Neutrophil (primary cell): ENCODE data around the gene ZNF446.

Experiments
- H3K27ac ChIP-seq: fragments of 200-600 bp; sonication (generic); 2 replicates; pipeline ENCODE4 v1.5.1; 2016; ENCODE audit warnings: mild to moderate bottlenecking, moderate library complexity
- H3K27me3 ChIP-seq: fragments of 200-600 bp; sonication (generic); 2 replicates; pipeline ENCODE4 v1.6.0; 2016; ENCODE audit warnings: mild to moderate bottlenecking
- H3K36me3 ChIP-seq: fragments of 200-600 bp; sonication (generic); 2 replicates; pipeline ENCODE4 v1.5.1; 2017
- H3K4me1 ChIP-seq, 2 experiments: fragments of 200-600 bp in 1 of 2; sonication (generic) in 1 of 2; 1 replicate in 1 of 2; 2 replicates in 1 of 2; pipeline versions ENCODE4 v1.5.1 to v1.6.1; 2013 to 2016; ENCODE audit warnings: low read depth in 1 of 2, low read length in 1 of 2, mild to moderate bottlenecking in 1 of 2, moderate library complexity in 1 of 2; ENCODE audit not compliant: control insufficient read depth in 1 of 2, insufficient read depth in 1 of 2
- H3K4me3 ChIP-seq, 2 experiments: fragments of 200-600 bp in 1 of 2; sonication (generic) in 1 of 2; 1 replicate in 1 of 2; 2 replicates in 1 of 2; pipeline ENCODE4 v1.5.1; 2013 to 2016; ENCODE audit warnings: low read depth in 1 of 2, low read length in 1 of 2, mild to moderate bottlenecking in 1 of 2, moderate library complexity in 1 of 2
- H3K9me3 ChIP-seq: fragments of 200-600 bp; sonication (generic); 2 replicates; pipeline ENCODE4 v1.5.1; 2016
- TF ChIP-seq, protein P1 (sequence below): fragments of 200-600 bp; sonication (generic); IDR thresholded peaks from 2 replicates; pipeline ENCODE4 v1.5.1; 2016; ENCODE audit warnings: antibody characterized with exemption

ZNF446 gene

DNA sequence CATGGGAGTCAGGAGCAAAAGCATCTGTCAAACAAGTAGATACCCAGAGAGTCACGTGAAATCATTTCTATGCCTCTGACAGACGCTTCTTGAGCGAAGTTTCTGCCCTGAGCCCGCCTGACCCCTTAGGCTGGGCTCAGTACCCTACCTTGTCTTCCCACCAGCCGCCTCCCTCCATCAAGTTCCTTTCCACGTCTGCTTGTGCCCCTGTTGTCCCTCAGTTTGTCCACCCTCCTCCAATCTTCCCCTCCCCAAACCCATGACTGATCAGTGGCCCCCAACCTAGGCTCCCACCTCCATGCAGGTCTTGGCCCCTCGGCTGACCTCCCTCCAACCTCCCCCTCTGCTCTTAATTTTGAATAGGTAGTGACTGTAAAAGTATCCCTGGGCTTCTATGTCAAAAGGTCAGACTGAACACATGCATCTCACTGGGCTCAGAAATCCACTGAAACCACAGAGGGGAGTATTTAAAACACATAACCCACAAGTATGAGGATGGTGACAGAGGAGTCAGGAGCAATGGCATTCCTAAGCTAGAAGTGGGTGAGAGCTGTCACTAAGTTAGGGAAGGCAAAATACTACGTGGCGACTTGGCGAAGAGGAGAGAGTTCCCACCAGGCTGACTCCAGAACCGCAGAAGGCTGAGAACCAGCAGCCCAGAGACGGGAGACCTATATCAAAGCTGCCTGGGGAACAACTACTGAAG is 1.7 kb upstream of the ZNF446 start:
- Histone ChIP-seq H3K4me3 (no peak overlapping the region), H3K27ac (no peak overlapping the region), H3K27me3 (no peaks in the 10 kb centered on the region), H3K4me1 (peaks cover 14 to 15% of the 10 kb centered on the region in 2 experiments), H3K36me3 (peaks cover 44% of the 10 kb centered on the region), H3K9me3 (no peaks in the 10 kb centered on the region)
- TF ChIP-seq, protein P1, sequence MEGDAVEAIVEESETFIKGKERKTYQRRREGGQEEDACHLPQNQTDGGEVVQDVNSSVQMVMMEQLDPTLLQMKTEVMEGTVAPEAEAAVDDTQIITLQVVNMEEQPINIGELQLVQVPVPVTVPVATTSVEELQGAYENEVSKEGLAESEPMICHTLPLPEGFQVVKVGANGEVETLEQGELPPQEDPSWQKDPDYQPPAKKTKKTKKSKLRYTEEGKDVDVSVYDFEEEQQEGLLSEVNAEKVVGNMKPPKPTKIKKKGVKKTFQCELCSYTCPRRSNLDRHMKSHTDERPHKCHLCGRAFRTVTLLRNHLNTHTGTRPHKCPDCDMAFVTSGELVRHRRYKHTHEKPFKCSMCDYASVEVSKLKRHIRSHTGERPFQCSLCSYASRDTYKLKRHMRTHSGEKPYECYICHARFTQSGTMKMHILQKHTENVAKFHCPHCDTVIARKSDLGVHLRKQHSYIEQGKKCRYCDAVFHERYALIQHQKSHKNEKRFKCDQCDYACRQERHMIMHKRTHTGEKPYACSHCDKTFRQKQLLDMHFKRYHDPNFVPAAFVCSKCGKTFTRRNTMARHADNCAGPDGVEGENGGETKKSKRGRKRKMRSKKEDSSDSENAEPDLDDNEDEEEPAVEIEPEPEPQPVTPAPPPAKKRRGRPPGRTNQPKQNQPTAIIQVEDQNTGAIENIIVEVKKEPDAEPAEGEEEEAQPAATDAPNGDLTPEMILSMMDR: no peak

DNA sequence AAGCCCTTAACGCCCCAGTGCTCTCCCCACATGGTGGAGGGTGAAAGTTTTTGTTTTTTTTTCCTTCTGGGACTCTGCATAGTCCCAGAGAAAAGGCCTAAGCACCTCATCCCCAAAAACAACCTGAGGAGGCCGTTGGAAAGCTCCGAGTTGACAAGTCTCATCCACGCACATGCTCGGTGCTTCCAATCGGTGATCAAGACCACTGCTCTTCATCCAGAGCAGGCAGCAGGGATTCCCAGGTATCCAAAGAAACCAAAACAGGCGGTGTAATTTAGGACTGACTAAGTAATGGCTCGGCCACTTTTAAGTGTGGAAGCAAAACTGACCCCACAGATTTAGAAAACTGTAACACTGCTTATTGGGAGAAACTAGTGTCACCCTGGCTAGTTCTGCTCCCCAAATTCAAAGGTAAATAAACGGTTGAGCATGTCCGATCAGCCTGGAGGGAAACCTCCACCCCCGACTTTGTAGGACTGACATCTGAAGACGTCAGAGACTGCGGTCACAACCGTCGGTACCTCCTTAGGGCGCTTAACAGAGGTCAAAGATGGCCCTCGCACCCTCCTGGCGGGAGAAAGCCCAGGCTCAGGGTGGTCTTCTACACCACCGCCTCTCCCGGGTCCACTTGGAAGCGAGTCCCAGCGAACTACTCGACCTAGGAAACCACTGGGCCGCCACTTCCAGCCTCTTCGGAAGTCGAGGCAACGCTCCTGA is 997 bp upstream of the ZNF446 start:
- H3K27ac ChIP-seq: peak overlapping the region; percentile 79
- TF ChIP-seq, protein P1: no peak
- H3K4me1 ChIP-seq: peaks cover 14 to 15% of the 10 kb centered on the region in 2 experiments
- H3K9me3 ChIP-seq: no peaks in the 10 kb centered on the region
- no peaks in the 10 kb centered on the region for H3K27me3 ChIP-seq
- H3K36me3 ChIP-seq: peaks cover 44% of the 10 kb centered on the region
- peak overlapping the region; percentile 70 to 85 for H3K4me3 ChIP-seq

DNA sequence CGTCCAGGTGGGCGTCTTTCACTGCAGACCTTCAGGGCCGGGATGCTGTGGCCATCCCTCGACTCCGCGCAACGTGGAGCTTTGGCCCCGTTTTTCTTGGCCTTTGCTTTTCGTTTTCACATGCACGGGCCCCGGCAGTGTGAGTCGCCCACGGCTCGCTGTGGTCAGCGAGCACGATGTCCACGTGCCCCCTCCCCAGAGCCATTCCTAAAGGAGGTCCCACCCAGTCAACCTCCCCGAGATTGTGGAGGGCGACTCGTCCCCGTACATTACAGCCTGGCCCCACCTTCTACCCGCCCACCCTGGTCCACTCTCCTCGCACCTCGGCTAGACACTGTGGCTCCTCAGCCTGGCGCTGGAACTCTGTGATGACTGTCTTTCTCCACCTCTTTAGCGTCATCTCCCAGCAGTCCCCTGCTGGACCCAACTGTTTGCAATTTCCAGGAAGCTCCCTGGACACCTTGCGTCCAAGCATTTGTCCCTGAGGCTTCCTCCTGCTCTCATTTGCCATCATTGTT is 405 bp downstream of the ZNF446 start:
- no peaks in the 10 kb centered on the region for H3K27me3 ChIP-seq
- TF ChIP-seq, protein P1: no peak
- peaks cover 45% of the 10 kb centered on the region for H3K36me3 ChIP-seq
- no peaks in the 10 kb centered on the region for H3K9me3 ChIP-seq
- peaks cover 14 to 15% of the 10 kb centered on the region in 2 experiments for H3K4me1 ChIP-seq
- H3K27ac ChIP-seq: peak overlapping the region; percentile 79
- peak overlapping the region; percentile 70 to 85 for H3K4me3 ChIP-seq

DNA sequence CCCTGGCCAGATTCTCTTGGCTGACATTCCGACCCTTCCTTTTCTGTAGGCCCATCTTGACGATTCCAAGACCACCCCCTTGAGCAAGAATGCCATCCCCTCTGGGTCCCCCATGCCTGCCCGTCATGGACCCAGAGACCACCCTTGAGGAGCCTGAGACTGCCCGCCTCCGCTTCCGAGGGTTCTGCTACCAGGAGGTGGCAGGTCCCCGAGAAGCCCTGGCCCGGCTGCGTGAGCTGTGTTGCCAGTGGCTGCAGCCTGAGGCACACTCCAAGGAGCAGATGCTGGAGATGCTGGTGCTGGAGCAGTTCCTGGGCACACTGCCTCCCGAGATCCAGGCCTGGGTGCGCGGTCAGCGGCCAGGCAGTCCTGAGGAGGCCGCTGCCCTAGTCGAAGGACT is 978 bp downstream of the ZNF446 start:
- Histone ChIP-seq H3K27me3 (no peaks in the 10 kb centered on the region), H3K4me1 (peaks cover 14 to 15% of the 10 kb centered on the region in 2 experiments), H3K27ac (no peak overlapping the region), H3K4me3 (peak overlapping the region in 1 of 2 experiments; percentile 70), H3K36me3 (peaks cover 39% of the 10 kb centered on the region), H3K9me3 (no peaks in the 10 kb centered on the region)
- TF ChIP-seq, protein P1: no peak

DNA sequence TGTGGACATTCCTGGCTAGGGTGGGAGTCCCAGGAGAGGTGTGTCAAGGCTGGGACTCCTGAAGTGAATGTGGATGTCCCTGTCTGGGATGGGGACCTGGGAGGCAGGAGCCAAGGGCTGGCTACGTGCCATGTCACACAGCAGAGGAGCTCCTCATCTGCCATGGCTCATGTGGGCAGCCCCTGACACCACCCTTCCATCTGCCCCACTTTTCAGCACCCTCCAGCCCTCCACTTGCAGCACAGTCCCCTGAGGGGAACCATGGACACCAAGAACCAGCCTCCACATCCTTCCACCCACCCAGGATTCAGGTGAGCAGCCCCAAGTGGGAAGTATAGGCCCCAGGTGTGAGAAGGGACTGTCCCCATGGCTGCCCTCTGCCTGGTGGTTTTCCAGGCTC is 1.7 kb downstream of the ZNF446 start:
- no peaks in the 10 kb centered on the region for H3K27me3 ChIP-seq
- no peak overlapping the region for H3K27ac ChIP-seq
- H3K4me1 ChIP-seq: peaks cover 14 to 15% of the 10 kb centered on the region in 2 experiments
- H3K4me3 ChIP-seq: no peak overlapping the region
- no peaks in the 10 kb centered on the region for H3K9me3 ChIP-seq
- H3K36me3 ChIP-seq: peaks cover 31% of the 10 kb centered on the region
- TF ChIP-seq, protein P1: no peak
